Endothelial cell of umbilical vein (primary cell): Measurements from ENCODE around the gene KCNMB2. TPM values are rescaled to one million over a fixed set of nuclear protein-coding genes. Genes with fewer than 3 reads are reported as not detected.

Source experiments
- BruUV-seq: library from RNA; stranded (reverse); fragments of 400-500 nt; replicated peaks from 2 replicates; lab custom pipeline; 2021; lab: Mats Ljungman, UMichigan
- CTCF ChIA-PET: fragments of 300-600, 350-600 bp; sonication (Branson Sonifier 250); formaldehyde crosslinking; loops from one replicate; lab custom pipeline; 2021; ENCODE audit warnings: antibody characterized with exemption, inconsistent platforms; lab: Charles Lee
- POLR2A ChIA-PET: fragments of 300-600, 350-600 bp; sonication (Branson Sonifier 250); formaldehyde crosslinking; loops from one replicate; lab custom pipeline; 2021; ENCODE audit warnings: antibody characterized with exemption, inconsistent platforms; lab: Charles Lee
- DNase-seq: peaks from one replicate; pipeline ENCODE4 v3.0.0-alpha.2; 2011; ENCODE audit warnings: low read depth, low spot score
- FAIRE-seq: peaks from 2 replicates; lab custom pipeline; 2011; peaks lifted over from hg19 to GRCh38; lab: Jason Lieb, UNC
- H2AFZ ChIP-seq: 2 replicates; pipeline ENCODE4 v1.6.0; 2012; ENCODE audit warnings: low read depth, low read length, control low read depth, inconsistent platforms
- H3K27ac ChIP-seq: 2 replicates; pipeline ENCODE4 v1.5.1; 2011; ENCODE audit warnings: low read depth, mild to moderate bottlenecking, control low read depth, low read length, moderate library complexity; ENCODE audit not compliant: insufficient read depth
- H3K27me3 ChIP-seq, 2 experiments: 2 replicates each; pipeline versions ENCODE4 v1.6.0 to v1.6.1; 2011; ENCODE audit warnings: low read length in 2 of 2, mixed read lengths in 1 of 2; ENCODE audit not compliant: control insufficient read depth in 2 of 2, insufficient read depth in 2 of 2
- H3K36me3 ChIP-seq, 2 experiments: 2 replicates in 1 of 2; 3 replicates in 1 of 2; pipeline ENCODE4 v1.5.1; 2011; ENCODE audit warnings: low read length in 2 of 2, mild to moderate bottlenecking in 1 of 2, moderate library complexity in 1 of 2; ENCODE audit not compliant: control insufficient read depth in 2 of 2, insufficient read depth in 2 of 2; ENCODE audit errors: extremely low read depth in 1 of 2
- H3K4me1 ChIP-seq: 3 replicates; pipeline ENCODE4 v1.5.1; 2011; ENCODE audit warnings: mild to moderate bottlenecking, low read length; ENCODE audit not compliant: control insufficient read depth, insufficient read depth; ENCODE audit errors: extremely low read depth
- H3K4me2 ChIP-seq: 2 replicates; pipeline ENCODE4 v1.6.1; 2011; ENCODE audit warnings: low read length, control low read depth, mixed read lengths; ENCODE audit not compliant: insufficient read depth
- H3K4me3 ChIP-seq, 3 experiments: fragments of 200-600 bp in 1 of 3; sonication (generic), shearing (Covaris generic) in 1 of 3; replicated peaks in 1 of 3; 2 replicates each; pipeline ENCODE4 v1.5.1; 2011 to 2016; ENCODE audit warnings: control low read depth in 3 of 3, low read length in 3 of 3, mild to moderate bottlenecking in 2 of 3, inconsistent platforms in 1 of 3, low read depth in 1 of 3, moderate library complexity in 1 of 3; ENCODE audit not compliant: insufficient read depth in 1 of 3
- H3K79me2 ChIP-seq: 2 replicates; pipeline ENCODE4 v1.6.0; 2012; ENCODE audit warnings: low read length, inconsistent platforms; ENCODE audit not compliant: control insufficient read depth, insufficient read depth
- H3K9ac ChIP-seq: replicated peaks from 2 replicates; pipeline ENCODE3; 2011; ENCODE audit warnings: low read length, control low read depth; ENCODE audit not compliant: insufficient read depth; ENCODE audit errors: extremely low read depth
- H3K9me1 ChIP-seq: replicated peaks from 3 replicates; pipeline ENCODE4 v1.6.0; 2011; ENCODE audit warnings: mild to moderate bottlenecking, low read length; ENCODE audit not compliant: control insufficient read depth, insufficient read depth; ENCODE audit errors: extremely low read depth
- H3K9me3 ChIP-seq: replicated peaks from 2 replicates; pipeline ENCODE4 v1.5.1; 2012; ENCODE audit warnings: low read length, inconsistent platforms; ENCODE audit not compliant: control insufficient read depth, insufficient read depth
- H4K20me1 ChIP-seq: replicated peaks from 2 replicates; pipeline ENCODE3; 2011; ENCODE audit warnings: mild to moderate bottlenecking, low read length; ENCODE audit not compliant: control insufficient read depth, insufficient read depth; ENCODE audit errors: extremely low read depth
- EZH2 ChIP-seq: IDR thresholded peaks from 2 replicates; pipeline ENCODE4 v1.6.1; 2012; ENCODE audit warnings: borderline replicate concordance, low read depth, mild to moderate bottlenecking, moderate library complexity, low read length, inconsistent platforms; ENCODE audit not compliant: severe bottlenecking
- FOS ChIP-seq: IDR thresholded peaks from 2 replicates; pipeline ENCODE4 v1.6.1; 2011; ENCODE audit warnings: mild to moderate bottlenecking, low read length, moderate library complexity, borderline replicate concordance; ENCODE audit not compliant: insufficient read depth
- GATA2 ChIP-seq: IDR thresholded peaks from 2 replicates; pipeline ENCODE4 v1.7.0; 2011; ENCODE audit warnings: low read depth, mild to moderate bottlenecking, moderate library complexity, mixed read lengths, low read length; ENCODE audit not compliant: insufficient read length, insufficient read depth
- JUN ChIP-seq: IDR thresholded peaks from 2 replicates; pipeline ENCODE4 v1.6.1; 2011; ENCODE audit warnings: borderline replicate concordance, low read depth; ENCODE audit not compliant: insufficient read length, insufficient read depth
- MYC ChIP-seq: IDR thresholded peaks from one replicate; pipeline ENCODE4 v1.6.1; 2011; ENCODE audit warnings: mild to moderate bottlenecking, low read depth, low read length
- POLR2A ChIP-seq: IDR thresholded peaks from 2 replicates; pipeline ENCODE4 v1.6.1; 2012; ENCODE audit warnings: low read depth, mild to moderate bottlenecking, control low read depth, low read length
- POLR2AphosphoS5 ChIP-seq: IDR thresholded peaks from 2 replicates; pipeline ENCODE4 v1.6.1; 2012; ENCODE audit warnings: low read depth, mild to moderate bottlenecking, control low read depth, low read length, moderate library complexity; ENCODE audit not compliant: insufficient read depth
- dilution Hi-C: fragments of 300-500 bp; cut with MboI; formaldehyde crosslinking; loops from one replicate; pipeline ENCODE4 v1.15.0; 2019; ENCODE audit warnings: low sequenced_read_pairs; ENCODE audit not compliant: extremely low pct_ligation_motif_present
- intact Hi-C: fragments of 100-400 bp; cut with micrococcal nuclease; formaldehyde crosslinking; loops from one replicate; pipeline ENCODE4 v1.10.0; 2022
- polyA plus RNA-seq, 4 experiments: library from polyadenylated mRNA; depleted of rRNA in 3 of 4; stranded (reverse) in 3 of 4; unstranded in 1 of 4; fragments of >200 nt; gene quantifications; 2 replicates each; pipeline versions ENCODE4 v1.2.1 to v1.2.3, GENCODE V29; 2011 to 2012; ENCODE audit warnings: missing spikeins in 1 of 4
- total RNA-seq: library from RNA; stranded (reverse); gene quantifications from 2 replicates; pipeline ENCODE4 v1.2.3, GENCODE V29; 2021
- TF ChIP-seq, protein P1 (sequence below), 2 donors: IDR thresholded peaks; 1 replicate in 1 of 2; 2 replicates in 1 of 2; pipeline ENCODE4 v1.5.1; 2011; ENCODE audit warnings: low read length in 2 of 2, mild to moderate bottlenecking in 2 of 2, moderate library complexity in 2 of 2, control low read depth in 1 of 2, inconsistent platforms in 1 of 2, low read depth in 1 of 2; ENCODE audit not compliant: insufficient read depth in 1 of 2; ENCODE audit errors: extremely low read depth in 1 of 2
- TF ChIP-seq, protein P2 (sequence below): IDR thresholded peaks from 2 replicates; pipeline ENCODE4 v1.6.1; 2011; ENCODE audit not compliant: insufficient read depth, insufficient read length

KCNMB2 gene
- total and polyA plus RNA-seq, 2 donors (not counting 3 experiments of a cell fraction or from before 2014, with no cell fraction given) = not detected

DNA sequence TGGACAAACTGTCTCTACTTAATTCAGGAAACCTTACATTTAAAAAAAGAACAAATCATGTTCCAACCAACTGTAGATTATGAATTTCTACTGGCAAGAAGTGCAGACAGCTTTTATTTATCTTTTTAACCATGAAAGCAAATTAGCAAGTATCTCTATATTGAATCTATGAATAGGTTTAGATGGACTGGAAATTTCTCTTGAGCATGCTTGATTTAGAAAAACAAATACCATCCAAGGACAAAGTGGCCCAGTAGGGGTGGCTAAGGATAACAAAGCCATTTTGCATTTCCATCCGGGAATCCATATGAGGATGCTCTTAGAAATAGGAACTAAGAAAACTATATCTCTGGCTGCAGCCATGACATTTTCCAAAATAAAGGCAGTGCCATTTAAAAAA, 150.6 kb downstream of the KCNMB2 start:
- no peak overlapping the region for H2AFZ ChIP-seq
- H3K4me2 ChIP-seq = no peak overlapping the region
- dilution Hi-C loops (no loop called here), intact Hi-C loops (no loop called here)
- no peak overlapping the region for H3K27ac ChIP-seq
- no peak for DNase-seq
- H3K36me3 ChIP-seq = no peaks in the 10 kb centered on the region
- no peak overlapping the region for H3K4me3 ChIP-seq
- H3K9me3 ChIP-seq = no peaks in the 10 kb centered on the region
- H3K27me3 ChIP-seq = no peaks in the 10 kb centered on the region
- CTCF ChIA-PET = no interaction called here
- no peaks in the 10 kb centered on the region for H3K9me1 ChIP-seq
- FAIRE-seq = no peak
- H3K9ac ChIP-seq = no peak overlapping the region
- no peaks in the 10 kb centered on the region for H4K20me1 ChIP-seq
- BruUV-seq = no TSS peak
- TF ChIP-seq POLR2A (no peak), JUN (no peak), POLR2AphosphoS5 (no peak), FOS (no peak), EZH2 (no peak), MYC (no peak), GATA2 (no peak)
- TF ChIP-seq, protein P1, sequence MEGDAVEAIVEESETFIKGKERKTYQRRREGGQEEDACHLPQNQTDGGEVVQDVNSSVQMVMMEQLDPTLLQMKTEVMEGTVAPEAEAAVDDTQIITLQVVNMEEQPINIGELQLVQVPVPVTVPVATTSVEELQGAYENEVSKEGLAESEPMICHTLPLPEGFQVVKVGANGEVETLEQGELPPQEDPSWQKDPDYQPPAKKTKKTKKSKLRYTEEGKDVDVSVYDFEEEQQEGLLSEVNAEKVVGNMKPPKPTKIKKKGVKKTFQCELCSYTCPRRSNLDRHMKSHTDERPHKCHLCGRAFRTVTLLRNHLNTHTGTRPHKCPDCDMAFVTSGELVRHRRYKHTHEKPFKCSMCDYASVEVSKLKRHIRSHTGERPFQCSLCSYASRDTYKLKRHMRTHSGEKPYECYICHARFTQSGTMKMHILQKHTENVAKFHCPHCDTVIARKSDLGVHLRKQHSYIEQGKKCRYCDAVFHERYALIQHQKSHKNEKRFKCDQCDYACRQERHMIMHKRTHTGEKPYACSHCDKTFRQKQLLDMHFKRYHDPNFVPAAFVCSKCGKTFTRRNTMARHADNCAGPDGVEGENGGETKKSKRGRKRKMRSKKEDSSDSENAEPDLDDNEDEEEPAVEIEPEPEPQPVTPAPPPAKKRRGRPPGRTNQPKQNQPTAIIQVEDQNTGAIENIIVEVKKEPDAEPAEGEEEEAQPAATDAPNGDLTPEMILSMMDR (IDR thresholded peaks at IDR 0.05; ENCODE audit: extremely low read depth in 1 of 2, insufficient read depth in 1 of 2, low read depth in 1 of 2, low read length in 2 of 2) = no peak
- TF ChIP-seq, protein P2, sequence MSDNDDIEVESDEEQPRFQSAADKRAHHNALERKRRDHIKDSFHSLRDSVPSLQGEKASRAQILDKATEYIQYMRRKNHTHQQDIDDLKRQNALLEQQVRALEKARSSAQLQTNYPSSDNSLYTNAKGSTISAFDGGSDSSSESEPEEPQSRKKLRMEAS = no peak
- no peaks in the 10 kb centered on the region for H3K4me1 ChIP-seq
- H3K79me2 ChIP-seq = no peaks in the 10 kb centered on the region
- POLR2A ChIA-PET = no interaction called here
